BE2C (cell line): ENCODE data around the gene KLF13.

Experiments used
- DNase-seq: peaks from one replicate; pipeline ENCODE4 v3.0.0-alpha.2; 2020
- H3K27me3 ChIP-seq: fragments of 250-450 bp; sonication (Bioruptor Pico); 2 replicates; pipeline ENCODE4 v1.5.1; 2020; ENCODE audit warnings: mild to moderate bottlenecking
- H3K36me3 ChIP-seq: fragments of 250-450 bp; sonication (Bioruptor Pico); 2 replicates; pipeline ENCODE4 v1.5.1; 2020; ENCODE audit warnings: mild to moderate bottlenecking
- H3K4me1 ChIP-seq: fragments of 250-450 bp; sonication (Bioruptor Pico); 2 replicates; pipeline ENCODE4 v1.5.1; 2020
- H3K4me3 ChIP-seq: 2 replicates; pipeline ENCODE4 v1.5.1; 2011; ENCODE audit warnings: low read depth, low read length
- H3K9me3 ChIP-seq: fragments of 250-450 bp; sonication (Bioruptor Pico); 2 replicates; pipeline ENCODE4 v1.5.1; 2020
- TF ChIP-seq, protein P1 (sequence below): IDR thresholded peaks from 2 replicates; pipeline ENCODE4 v1.5.1; 2012; ENCODE audit warnings: mild to moderate bottlenecking, low read depth, low read length

The KLF13 gene

GRCh38 chr15:31311735-31312619, 14.7 kb upstream of the KLF13 start:
- Histone ChIP-seq H3K9me3 (peaks cover 4% of the 10 kb centered on the region; the same call in 1 of the 2 replicates), H3K4me1 (no peaks in the 10 kb centered on the region), H3K36me3 (no peaks in the 10 kb centered on the region), H3K4me3 (no peak overlapping the region), H3K27me3 (no peaks in the 10 kb centered on the region)
- TF ChIP-seq, protein P1, sequence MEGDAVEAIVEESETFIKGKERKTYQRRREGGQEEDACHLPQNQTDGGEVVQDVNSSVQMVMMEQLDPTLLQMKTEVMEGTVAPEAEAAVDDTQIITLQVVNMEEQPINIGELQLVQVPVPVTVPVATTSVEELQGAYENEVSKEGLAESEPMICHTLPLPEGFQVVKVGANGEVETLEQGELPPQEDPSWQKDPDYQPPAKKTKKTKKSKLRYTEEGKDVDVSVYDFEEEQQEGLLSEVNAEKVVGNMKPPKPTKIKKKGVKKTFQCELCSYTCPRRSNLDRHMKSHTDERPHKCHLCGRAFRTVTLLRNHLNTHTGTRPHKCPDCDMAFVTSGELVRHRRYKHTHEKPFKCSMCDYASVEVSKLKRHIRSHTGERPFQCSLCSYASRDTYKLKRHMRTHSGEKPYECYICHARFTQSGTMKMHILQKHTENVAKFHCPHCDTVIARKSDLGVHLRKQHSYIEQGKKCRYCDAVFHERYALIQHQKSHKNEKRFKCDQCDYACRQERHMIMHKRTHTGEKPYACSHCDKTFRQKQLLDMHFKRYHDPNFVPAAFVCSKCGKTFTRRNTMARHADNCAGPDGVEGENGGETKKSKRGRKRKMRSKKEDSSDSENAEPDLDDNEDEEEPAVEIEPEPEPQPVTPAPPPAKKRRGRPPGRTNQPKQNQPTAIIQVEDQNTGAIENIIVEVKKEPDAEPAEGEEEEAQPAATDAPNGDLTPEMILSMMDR, result no peak
- no peak for DNase-seq

GRCh38 chr15:31313223-31313622, 13.4 kb upstream of the KLF13 start:
- no peaks in the 10 kb centered on the region for H3K4me1 ChIP-seq
- no peak overlapping the region for H3K4me3 ChIP-seq
- no peaks in the 10 kb centered on the region for H3K27me3 ChIP-seq
- peaks cover 4% of the 10 kb centered on the region; the same call in 1 of the 2 replicates for H3K9me3 ChIP-seq
- TF ChIP-seq, protein P1, result no peak
- no peaks in the 10 kb centered on the region for H3K36me3 ChIP-seq
- DNase-seq, result no peak

DNA sequence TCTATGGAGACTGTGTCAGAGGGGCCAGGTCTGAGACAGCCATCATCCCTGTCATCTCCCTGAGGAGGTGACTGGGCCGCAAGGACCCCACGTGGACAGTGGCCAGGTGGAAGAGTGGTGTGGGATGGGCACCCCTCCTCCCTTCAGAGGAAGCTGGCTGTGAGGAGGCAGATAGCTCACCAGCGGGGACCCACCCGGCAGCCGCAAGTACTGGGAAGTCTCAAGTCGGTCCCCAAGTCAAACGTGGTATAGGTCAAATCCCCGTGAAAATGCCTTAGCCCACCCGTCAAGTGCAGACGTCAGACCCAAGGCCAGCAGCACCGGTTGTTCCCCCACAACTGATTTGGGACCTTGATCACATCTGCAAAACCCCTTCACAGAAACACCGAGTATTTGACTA, 12.3 kb upstream of the KLF13 start:
- H3K36me3 ChIP-seq, result no peaks in the 10 kb centered on the region
- TF ChIP-seq, protein P1, result no peak
- no peaks in the 10 kb centered on the region for H3K27me3 ChIP-seq

GRCh38 chr15:31316135-31316795, 10.4 kb upstream of the KLF13 start:
- TF ChIP-seq, protein P1, result no peak
- Histone ChIP-seq H3K27me3 (no peaks in the 10 kb centered on the region), H3K4me1 (no peaks in the 10 kb centered on the region), H3K9me3 (peaks cover 4% of the 10 kb centered on the region; the same call in 1 of the 2 replicates), H3K4me3 (no peak overlapping the region), H3K36me3 (no peaks in the 10 kb centered on the region)
- no peak for DNase-seq

More for the DNA sequence above, 12.3 kb upstream of the KLF13 start:
- no peak for DNase-seq
- Histone ChIP-seq H3K4me1 (no peaks in the 10 kb centered on the region), H3K9me3 (peaks cover 4% of the 10 kb centered on the region; the same call in 1 of the 2 replicates), H3K4me3 (no peak overlapping the region)

GRCh38 chr15:31317017-31317416, 9.6 kb upstream of the KLF13 start:
- Histone ChIP-seq H3K9me3 (peaks cover 4% of the 10 kb centered on the region; the same call in 1 of the 2 replicates), H3K4me3 (no peak overlapping the region), H3K4me1 (no peaks in the 10 kb centered on the region), H3K36me3 (no peaks in the 10 kb centered on the region), H3K27me3 (no peaks in the 10 kb centered on the region)
- DNase-seq, result no peak
- TF ChIP-seq, protein P1, result no peak
